K562 (cell line): ENCODE data around the gene DGCR8. TPM values are rescaled to one million over a fixed set of nuclear protein-coding genes. Genes with fewer than 3 reads are reported as not detected.

ENCODE experiments used
- ATAC-seq: fragments of 200-7000 bp; cut with Tn5 transposase; 3 replicates; pipeline ENCODE4 v1.9.1; 2020; ENCODE audit warnings: moderate library complexity
- BruUV-seq: library from RNA; stranded (reverse); fragments of 400-500 nt; replicated peaks from 2 replicates; lab custom pipeline; 2021; lab: Mats Ljungman, UMichigan
- CTCF ChIA-PET: fragments of 300-600 bp; formaldehyde crosslinking; extraction: SDS; loops from one replicate; lab custom pipeline; 2021; ENCODE audit warnings: low intra/inter-chr PET ratio; lab: Yijun Ruan, JAX
- POLR2A ChIA-PET: fragments of 300-600, 350-650 bp; sonication (Branson Sonifier 250); formaldehyde crosslinking; extraction: SDS; loops from one replicate; lab custom pipeline; 2021; ENCODE audit warnings: antibody characterized with exemption, inconsistent platforms; lab: Yijun Ruan, JAX
- DNase-seq, 4 experiments: peaks; one replicate each; pipeline versions ENCODE4 v3.0.0 to v3.0.0-alpha.2; 2011 to 2018; ENCODE audit warnings: low spot score in 3 of 4, mixed read lengths in 3 of 4; ENCODE audit errors: extremely low read depth in 1 of 4
- FAIRE-seq: peaks from 2 replicates; lab custom pipeline; 2011; peaks lifted over from hg19 to GRCh38; lab: Jason Lieb, UNC
- H2AFZ ChIP-seq: 2 replicates; pipeline ENCODE4 v1.6.0; 2011; ENCODE audit warnings: low read depth, low read length, control low read depth, inconsistent platforms
- H3K27ac ChIP-seq: fragments of 200-600 bp; 3 replicates; pipeline ENCODE4 v1.8.0; 2011; ENCODE audit warnings: low read depth, mild to moderate bottlenecking, control low read depth, inconsistent platforms, low read length, moderate library complexity, mixed read lengths; ENCODE audit errors: extremely low read depth
- H3K27me3 ChIP-seq, 2 experiments: fragments of 300-600 bp in 1 of 2; 2 replicates in 1 of 2; 3 replicates in 1 of 2; pipeline versions ENCODE4 v1.6.0 to v1.8.0; 2011; ENCODE audit warnings: inconsistent platforms in 2 of 2, low read length in 2 of 2, mild to moderate bottlenecking in 1 of 2, mixed read lengths in 1 of 2, moderate library complexity in 1 of 2; ENCODE audit not compliant: control insufficient read depth in 2 of 2, insufficient read depth in 2 of 2
- H3K36me3 ChIP-seq: fragments of 300-600 bp; 3 replicates; pipeline ENCODE4 v1.8.0; 2011; ENCODE audit warnings: mild to moderate bottlenecking, low read length, inconsistent platforms; ENCODE audit not compliant: control insufficient read depth, insufficient read depth
- H3K4me1 ChIP-seq, 2 experiments: fragments of 200-600 bp in 1 of 2; replicated peaks in 1 of 2; 2 replicates in 1 of 2; 3 replicates in 1 of 2; pipeline versions ENCODE4 v1.5.1 to v1.8.0; 2011; ENCODE audit warnings: inconsistent platforms in 2 of 2, low read length in 2 of 2, mild to moderate bottlenecking in 1 of 2, mixed read lengths in 1 of 2, moderate library complexity in 1 of 2; ENCODE audit not compliant: control insufficient read depth in 2 of 2, insufficient read depth in 2 of 2
- H3K4me2 ChIP-seq: 2 replicates; pipeline ENCODE4 v1.6.1; 2011; ENCODE audit warnings: low read length, control low read depth, inconsistent platforms, mixed read lengths; ENCODE audit not compliant: insufficient read depth
- H3K4me3 ChIP-seq: fragments of 200-600 bp; sonication (generic), shearing (Covaris generic); 2 replicates; pipeline ENCODE4 v1.5.1; 2016; ENCODE audit warnings: control low read depth, inconsistent platforms
- H3K79me2 ChIP-seq: fragments of 200-600 bp; 3 replicates; pipeline ENCODE4 v1.8.0; 2011; ENCODE audit warnings: low read length, inconsistent platforms; ENCODE audit not compliant: control insufficient read depth, insufficient read depth
- H3K9ac ChIP-seq, 2 experiments: 2 replicates each; pipeline versions ENCODE4 v1.6.0 to v1.6.1; 2011; ENCODE audit warnings: low read depth in 2 of 2, low read length in 2 of 2, control low read depth in 1 of 2, inconsistent platforms in 1 of 2, mild to moderate bottlenecking in 1 of 2, mixed read lengths in 1 of 2; ENCODE audit not compliant: insufficient read depth in 1 of 2
- H3K9me1 ChIP-seq: one replicate; pipeline ENCODE4 v1.6.0; 2011; ENCODE audit warnings: inconsistent platforms, mild to moderate bottlenecking, low read length, moderate library complexity; ENCODE audit not compliant: control insufficient read depth, insufficient read depth
- H3K9me3 ChIP-seq: replicated peaks from 2 replicates; pipeline ENCODE4 v1.5.1; 2011; ENCODE audit warnings: low read depth, low read length, inconsistent platforms; ENCODE audit not compliant: control insufficient read depth, insufficient read depth
- H4K20me1 ChIP-seq: replicated peaks from 2 replicates; pipeline ENCODE4 v1.6.1; 2011; ENCODE audit warnings: low read length, inconsistent platforms, mixed read lengths; ENCODE audit not compliant: control insufficient read depth, insufficient read depth
- ETV1 ChIP-seq: fragments of 450-650 bp; conservative IDR thresholded peaks from 2 replicates; pipeline ENCODE4 v1.6.1; 2016; ENCODE audit warnings: missing genetic modification characterization, control low read depth, low read depth, missing compliant biosample characterization
- GABPB1 ChIP-seq: sonication (generic); formaldehyde crosslinking; IDR thresholded peaks from 2 replicates; pipeline ENCODE4 v1.8.0; 2022; ENCODE audit warnings: mild to moderate bottlenecking, missing genetic modification reagents
- GATAD2B ChIP-seq: fragments of 450-650 bp; IDR thresholded peaks from 2 replicates; pipeline ENCODE4 v1.6.1; 2017; ENCODE audit warnings: mild to moderate bottlenecking, borderline replicate concordance
- HOXB6 ChIP-seq: fragments of 250-450 bp; sonication (Bioruptor Pico); IDR thresholded peaks from 2 replicates; pipeline ENCODE4 v1.5.1; 2022; ENCODE audit warnings: mild to moderate bottlenecking, borderline replicate concordance
- IRF2 ChIP-seq: sonication (generic); formaldehyde crosslinking; IDR thresholded peaks from 2 replicates; pipeline ENCODE4 v1.8.1; 2022; ENCODE audit warnings: mild to moderate bottlenecking, missing genetic modification reagents
- MYNN ChIP-seq, 2 experiments: sonication (generic); formaldehyde crosslinking in 1 of 2; IDR thresholded peaks; 2 replicates each; pipeline versions ENCODE4 v1.5.0 to v1.6.1; 2016 to 2020; ENCODE audit warnings: antibody characterized with exemption in 1 of 2, missing genetic modification reagents in 1 of 2
- PURB ChIP-seq: sonication (generic); formaldehyde crosslinking; IDR thresholded peaks from 2 replicates; pipeline ENCODE4 v1.9.0; 2021; ENCODE audit warnings: low read depth, mild to moderate bottlenecking, missing genetic modification reagents
- RFX7 ChIP-seq: fragments of 250-450 bp; sonication (Bioruptor Pico); IDR thresholded peaks from 2 replicates; pipeline ENCODE4 v1.5.1; 2021; ENCODE audit warnings: mild to moderate bottlenecking
- SIN3B ChIP-seq: fragments of 450-650 bp; IDR thresholded peaks from 2 replicates; pipeline ENCODE4 v1.6.1; 2017; ENCODE audit warnings: low read depth, mild to moderate bottlenecking, moderate library complexity
- SMAD4 ChIP-seq: fragments of 250-450 bp; sonication (Bioruptor Pico); conservative IDR thresholded peaks from 2 replicates; pipeline ENCODE4 v1.8.0; 2021; ENCODE audit warnings: inconsistent platforms, mild to moderate bottlenecking, moderate library complexity
- SP2 ChIP-seq: IDR thresholded peaks from 2 replicates; pipeline ENCODE4 v1.6.1; 2011; ENCODE audit warnings: mild to moderate bottlenecking, low read depth, low read length, moderate library complexity; ENCODE audit not compliant: poor library complexity, severe bottlenecking; ENCODE audit errors: extremely low read depth
- SREBF1 ChIP-seq: fragments of 150-350 bp; IDR thresholded peaks from 2 replicates; pipeline ENCODE4 v1.6.1; 2014; ENCODE audit warnings: antibody characterized with exemption, low read depth, low read length, borderline replicate concordance
- TEAD4 ChIP-seq, 2 experiments: sonication (generic) in 1 of 2; formaldehyde crosslinking in 1 of 2; IDR thresholded peaks; 2 replicates each; pipeline versions ENCODE4 v1.6.1 to v1.8.0; 2012 to 2022; ENCODE audit warnings: borderline replicate concordance in 1 of 2, inconsistent platforms in 1 of 2, low read length in 1 of 2, mild to moderate bottlenecking in 1 of 2, missing genetic modification reagents in 1 of 2
- WHSC1 ChIP-seq: IDR thresholded peaks from one replicate; pipeline ENCODE4 v1.6.1; 2012; ENCODE audit warnings: low read length, control low read depth, inconsistent platforms
- ZNF232 ChIP-seq: sonication (generic); formaldehyde crosslinking; IDR thresholded peaks from 2 replicates; pipeline ENCODE4 v1.8.0; 2022; ENCODE audit warnings: mild to moderate bottlenecking, missing genetic modification reagents
- ZNF507 ChIP-seq: conservative IDR thresholded peaks from 2 replicates; pipeline ENCODE4 v1.6.1; 2017; ENCODE audit warnings: missing genetic modification characterization, missing compliant biosample characterization
- WGBS: fragments of 100-300 bp; shearing (Covaris generic); methylation state at CpG from one replicate; pipeline ENCODE4 v1.1.6; 2016; ENCODE audit warnings: low coverage, mixed read lengths; ENCODE audit not compliant: insufficient coverage; ENCODE audit errors: missing lambda C conversion rate; 5-methylcytosine and 5-hydroxymethylcytosine counted together
- in situ Hi-C: fragments of 300-500 bp; cut with MboI; formaldehyde crosslinking; loops from 4 replicates; pipeline ENCODE4 v1.15.0; 2018; ENCODE audit warnings: inconsistent platforms, mixed read lengths
- intact Hi-C: fragments of 100-400 bp; cut with micrococcal nuclease; formaldehyde crosslinking; loops from 2 replicates; pipeline ENCODE4 v1.14.2; 2022
- polyA plus RNA-seq, 8 experiments: library from polyadenylated mRNA; depleted of rRNA in 4 of 8; stranded (reverse) in 5 of 8; unstranded in 3 of 8; fragments of >200 nt; fragmentation: Nextera tagmentation in 2 of 8; fragmentation: Illumina TruSeq in 1 of 8; extraction: Ambion mirVana in 2 of 8; extraction: Trizol in 1 of 8; gene quantifications; 2 replicates each; pipeline versions ENCODE4 v1.2.1 to v1.2.3, GENCODE V29; 2011 to 2014; ENCODE audit warnings: inconsistent platforms in 1 of 8, missing spikeins in 1 of 8
- total RNA-seq, 7 experiments: library from RNA; depleted of rRNA in 6 of 7; stranded (reverse); fragments of >200 nt in 6 of 7; fragmentation: Illumina TruSeq in 2 of 7; extraction: Trizol in 2 of 7; gene quantifications; 2 replicates each; pipeline versions ENCODE4 v1.2.1 to v1.2.3, GENCODE V29; 2011 to 2021; ENCODE audit warnings: low replicate concordance in 1 of 7
- TF ChIP-seq, protein P1 (sequence below): fragments of 450-650 bp; formaldehyde crosslinking; IDR thresholded peaks from 2 replicates; pipeline ENCODE4 v1.4.0; 2020; ENCODE audit warnings: mild to moderate bottlenecking
- TF ChIP-seq, protein P2 (sequence below): fragments of 450-650 bp; IDR thresholded peaks from 2 replicates; pipeline ENCODE4 v1.6.1; 2018; ENCODE audit warnings: mild to moderate bottlenecking, low read depth; ENCODE audit not compliant: partially characterized antibody

The DGCR8 gene
- total and polyA plus RNA-seq, 9 of the 15 experiments (the other 6 are each of a cell fraction or from before 2014, with no cell fraction given): 5.9 to 144 (median 80.1) TPM

DNA sequence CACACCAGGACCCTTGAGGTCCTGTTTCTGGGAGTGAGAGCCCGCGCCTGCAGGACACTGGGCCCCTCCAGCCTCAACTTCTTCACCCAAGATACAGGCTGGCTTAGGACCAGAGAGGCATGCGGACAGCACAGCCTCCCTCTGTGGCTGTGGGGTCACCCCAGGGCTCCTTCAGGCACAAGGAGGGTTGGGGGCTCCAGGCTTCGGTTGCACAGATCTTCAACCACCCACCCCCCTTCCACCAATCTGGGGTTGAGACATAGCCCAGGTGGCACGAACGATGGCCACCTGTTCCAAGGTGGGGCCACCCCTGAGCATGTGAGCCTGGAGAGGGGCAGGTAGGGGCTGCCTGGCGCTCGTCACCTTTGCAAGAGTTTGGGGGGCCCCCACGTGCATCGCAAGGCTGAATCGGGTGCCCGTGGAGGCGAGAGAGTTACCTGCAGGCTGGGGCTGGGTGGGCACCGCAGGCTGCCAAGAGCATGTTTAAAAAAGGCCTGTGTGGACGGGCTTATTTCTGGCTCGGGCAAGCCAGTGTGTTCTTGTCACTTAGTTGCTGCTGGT lies 52.7 kb downstream of the DGCR8 start (continued):
- TF ChIP-seq SP2 (no peak), ZNF232 (CRISPR knock-in tag) (no peak), HOXB6 (CRISPR knock-in tag) (no peak)
- TF ChIP-seq, all 486 proteins: peak for 16

DNA sequence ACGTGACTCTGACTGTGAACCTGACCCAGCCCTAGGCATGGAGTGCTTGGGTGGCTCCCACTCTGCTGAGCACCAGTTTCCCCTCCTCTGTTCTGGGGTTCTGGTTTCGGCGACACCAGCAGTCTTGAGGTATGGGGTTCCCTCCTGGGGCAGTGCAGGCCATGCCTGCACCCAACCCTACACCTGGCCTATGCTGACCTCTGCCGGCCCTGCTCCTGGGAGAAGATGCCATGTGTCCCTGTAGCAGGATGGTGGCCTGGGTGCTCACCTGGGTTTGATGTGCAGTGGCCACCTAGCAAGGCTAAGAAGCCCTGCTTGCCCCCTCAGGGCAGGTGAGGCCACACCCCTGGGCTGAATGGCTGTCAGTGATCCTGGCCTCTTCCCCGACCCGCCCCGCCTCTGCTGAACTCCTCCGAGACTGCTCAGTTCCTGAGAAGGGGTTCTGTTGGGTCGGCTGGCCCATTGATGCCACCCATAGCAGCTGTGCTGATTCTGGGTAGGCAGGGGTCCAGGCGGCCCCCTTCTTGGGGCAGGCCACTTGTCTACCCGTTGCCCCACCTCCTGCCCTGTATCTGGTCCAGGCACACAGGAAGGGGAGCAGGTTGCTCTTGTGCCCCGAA lies 54.0 kb downstream of the DGCR8 start:
- no peak for DNase-seq
- Histone ChIP-seq H3K36me3 (no peaks in the 10 kb centered on the region; the same call in 2 of the 3 replicates), H3K27ac (no peak overlapping the region), H3K9me1 (peaks cover 12% of the 10 kb centered on the region), H3K9me3 (no peaks in the 10 kb centered on the region), H3K4me2 (no peak overlapping the region), H3K27me3 (no peaks in the 10 kb centered on the region), H4K20me1 (peaks cover 69% of the 10 kb centered on the region), H3K9ac (peak overlapping the region in 1 of 2 experiments; percentile 76; a peak in 2 of 4 replicates), H2AFZ (no peak overlapping the region), H3K4me1 (peaks cover 20 to 88% of the 10 kb centered on the region in 2 experiments), H3K79me2 (peaks cover 21% of the 10 kb centered on the region), H3K4me3 (no peak overlapping the region)
- TSS peak; percentile 13 for BruUV-seq
- ChIA-PET POLR2A (interaction anchor here (7.2 kb wide), 1 partner anchor 8 kb away, joined by 68 read pairs; no protein-coding TSS in a partner anchor), CTCF (interaction anchor here (0.6 to 1.0 kb wide), 3 partner anchors 161 to 1102 kb away, joined by 3 to 5 read pairs (median 3); no protein-coding TSS in a partner anchor)
- 61% methylated on average over 12 of the region's 12 CpGs for WGBS
- intact Hi-C loops: no loop called here
- no peak for FAIRE-seq
- in situ Hi-C loops: no loop called here
- no peak for ATAC-seq
- no peak for TF ChIP-seq ZNF507
- TF ChIP-seq TEAD4 (IDR thresholded peaks at IDR 0.05; ENCODE audit: low read length): no peak
- no peak for TF ChIP-seq TEAD4 (CRISPR knock-in tag; IDR thresholded peaks at IDR 0.05; ENCODE audit: borderline replicate concordance)
- peak; percentile 33 for TF ChIP-seq WHSC1
- no peak for TF ChIP-seq IRF2 (CRISPR knock-in tag)
- no peak for TF ChIP-seq GATAD2B
- TF ChIP-seq, protein P1, sequence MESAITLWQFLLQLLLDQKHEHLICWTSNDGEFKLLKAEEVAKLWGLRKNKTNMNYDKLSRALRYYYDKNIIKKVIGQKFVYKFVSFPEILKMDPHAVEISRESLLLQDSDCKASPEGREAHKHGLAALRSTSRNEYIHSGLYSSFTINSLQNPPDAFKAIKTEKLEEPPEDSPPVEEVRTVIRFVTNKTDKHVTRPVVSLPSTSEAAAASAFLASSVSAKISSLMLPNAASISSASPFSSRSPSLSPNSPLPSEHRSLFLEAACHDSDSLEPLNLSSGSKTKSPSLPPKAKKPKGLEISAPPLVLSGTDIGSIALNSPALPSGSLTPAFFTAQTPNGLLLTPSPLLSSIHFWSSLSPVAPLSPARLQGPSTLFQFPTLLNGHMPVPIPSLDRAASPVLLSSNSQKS (CRISPR knock-in tag): no peak
- TF ChIP-seq ETV1 (tag): no peak
- TF ChIP-seq, protein P2, sequence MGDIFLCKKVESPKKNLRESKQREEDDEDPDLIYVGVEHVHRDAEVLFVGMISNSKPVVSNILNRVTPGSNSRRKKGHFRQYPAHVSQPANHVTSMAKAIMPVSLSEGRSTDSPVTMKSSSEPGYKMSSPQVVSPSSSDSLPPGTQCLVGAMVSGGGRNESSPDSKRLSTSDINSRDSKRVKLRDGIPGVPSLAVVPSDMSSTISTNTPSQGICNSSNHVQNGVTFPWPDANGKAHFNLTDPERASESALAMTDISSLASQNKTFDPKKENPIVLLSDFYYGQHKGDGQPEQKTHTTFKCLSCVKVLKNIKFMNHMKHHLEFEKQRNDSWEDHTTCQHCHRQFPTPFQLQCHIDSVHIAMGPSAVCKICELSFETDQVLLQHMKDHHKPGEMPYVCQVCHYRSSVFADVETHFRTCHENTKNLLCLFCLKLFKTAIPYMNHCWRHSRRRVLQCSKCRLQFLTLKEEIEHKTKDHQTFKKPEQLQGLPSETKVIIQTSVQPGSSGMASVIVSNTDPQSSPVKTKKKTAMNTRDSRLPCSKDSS: no peak
- TF ChIP-seq SMAD4 (CRISPR knock-in tag): no peak
- TF ChIP-seq MYNN (IDR thresholded peaks at IDR 0.05): no peak
- TF ChIP-seq MYNN (CRISPR knock-in tag; IDR thresholded peaks at IDR 0.05): no peak
- TF ChIP-seq SIN3B: no peak
- TF ChIP-seq RFX7: no peak
- no peak for TF ChIP-seq PURB (CRISPR knock-in tag)
- TF ChIP-seq SREBF1: no peak
- TF ChIP-seq GABPB1 (CRISPR knock-in tag): no peak
